ENCODE results near the gene FRMD4A.

Gene FRMD4A

DNA sequence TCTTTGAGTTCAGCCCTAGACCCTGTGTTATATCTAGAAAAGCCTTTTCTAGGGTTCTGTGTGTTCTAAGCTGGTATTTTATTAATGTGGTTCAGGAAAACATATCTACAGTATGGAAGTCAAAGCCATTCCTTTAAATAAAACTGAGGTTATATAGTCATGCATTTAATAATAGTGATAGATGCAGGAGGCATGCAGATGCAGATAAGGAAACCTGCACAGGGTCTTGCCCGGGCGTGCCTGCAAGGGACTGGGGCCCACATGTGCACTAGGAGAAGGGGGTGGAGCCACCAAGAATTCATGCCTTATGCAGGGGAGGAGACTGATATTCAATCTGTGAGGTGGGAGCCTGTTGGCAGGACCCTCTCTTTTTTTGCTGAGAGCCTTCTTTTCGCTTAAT, 572.4 kb downstream of the FRMD4A start:
- H3K4me3 Mint-ChIP-seq = no peak overlapping the region
- H3K4me1 Mint-ChIP-seq = peaks cover 5% of the 10 kb centered on the region
- H3K36me3 Mint-ChIP-seq = no peaks in the 10 kb centered on the region
- no peak overlapping the region for H3K27ac Mint-ChIP-seq
- ATAC-seq (ENCODE audit: low read depth) (no peak), DNase-seq (ENCODE audit: low spot score in 2 of 2) (no peak)
- no peaks in the 10 kb centered on the region for H3K27me3 Mint-ChIP-seq
- H3K9me3 Mint-ChIP-seq = no peaks in the 10 kb centered on the region

DNA sequence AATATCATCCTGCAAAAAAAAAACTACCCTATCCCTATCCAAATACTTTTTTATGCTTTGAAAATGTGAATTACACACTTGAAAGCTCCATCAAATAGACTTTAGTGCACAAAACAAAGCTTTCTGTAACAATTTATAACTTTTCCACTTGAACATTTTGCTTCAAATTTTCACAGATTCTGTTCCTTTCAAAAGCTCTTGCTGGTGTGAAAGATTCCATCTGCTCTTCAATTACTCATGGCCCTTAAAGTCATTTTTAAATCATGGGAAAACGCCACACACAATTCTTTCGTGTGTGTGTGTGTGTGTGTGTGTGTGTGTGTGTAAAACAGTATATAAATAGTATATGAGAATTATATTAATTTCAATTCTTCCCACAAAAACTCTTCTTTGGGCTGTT, 576.4 kb downstream of the FRMD4A start:
- no peaks in the 10 kb centered on the region for H3K36me3 Mint-ChIP-seq
- DNase-seq (ENCODE audit: low spot score in 2 of 2) (no peak), ATAC-seq (ENCODE audit: low read depth) (no peak)
- no peak overlapping the region for H3K27ac Mint-ChIP-seq
- H3K4me1 Mint-ChIP-seq = peaks cover 5% of the 10 kb centered on the region
- H3K27me3 Mint-ChIP-seq = no peaks in the 10 kb centered on the region
- no peak overlapping the region for H3K4me3 Mint-ChIP-seq
- no peaks in the 10 kb centered on the region for H3K9me3 Mint-ChIP-seq

DNA sequence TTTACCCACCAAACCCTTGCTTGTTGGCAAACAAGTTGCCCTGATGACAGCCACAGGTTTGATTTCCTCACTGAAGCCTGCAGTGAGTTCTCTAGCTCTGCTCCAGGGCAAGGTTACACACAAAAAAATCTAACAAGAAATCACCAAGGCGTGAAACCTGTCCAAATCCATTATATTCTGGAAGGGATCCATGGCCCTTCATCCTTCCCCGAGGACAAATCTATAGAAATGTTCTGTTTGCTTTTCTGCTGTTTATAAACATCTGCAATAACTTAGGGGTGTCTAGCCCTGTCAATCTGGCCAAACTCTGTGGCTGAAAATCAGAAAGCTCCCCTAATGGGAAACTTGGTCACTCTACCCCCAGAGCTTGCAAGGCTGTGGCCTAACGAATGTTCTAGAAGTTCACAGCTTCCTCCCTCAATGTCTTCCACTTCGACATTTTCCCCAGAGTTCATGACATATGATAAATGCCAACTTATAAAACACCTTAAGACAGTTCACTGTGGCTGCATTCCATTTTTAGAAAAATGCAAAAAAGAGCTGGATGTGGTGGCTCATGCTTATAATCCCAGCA, 579.4 kb downstream of the FRMD4A start:
- no peak for DNase-seq (ENCODE audit: low spot score in 2 of 2)
- Mint-ChIP-seq H3K27ac (no peak overlapping the region), H3K4me1 (no peaks in the 10 kb centered on the region), H3K9me3 (no peaks in the 10 kb centered on the region), H3K4me3 (no peak overlapping the region), H3K27me3 (peaks cover 3% of the 10 kb centered on the region), H3K36me3 (no peaks in the 10 kb centered on the region)
- ATAC-seq (ENCODE audit: low read depth) = no peak

DNA sequence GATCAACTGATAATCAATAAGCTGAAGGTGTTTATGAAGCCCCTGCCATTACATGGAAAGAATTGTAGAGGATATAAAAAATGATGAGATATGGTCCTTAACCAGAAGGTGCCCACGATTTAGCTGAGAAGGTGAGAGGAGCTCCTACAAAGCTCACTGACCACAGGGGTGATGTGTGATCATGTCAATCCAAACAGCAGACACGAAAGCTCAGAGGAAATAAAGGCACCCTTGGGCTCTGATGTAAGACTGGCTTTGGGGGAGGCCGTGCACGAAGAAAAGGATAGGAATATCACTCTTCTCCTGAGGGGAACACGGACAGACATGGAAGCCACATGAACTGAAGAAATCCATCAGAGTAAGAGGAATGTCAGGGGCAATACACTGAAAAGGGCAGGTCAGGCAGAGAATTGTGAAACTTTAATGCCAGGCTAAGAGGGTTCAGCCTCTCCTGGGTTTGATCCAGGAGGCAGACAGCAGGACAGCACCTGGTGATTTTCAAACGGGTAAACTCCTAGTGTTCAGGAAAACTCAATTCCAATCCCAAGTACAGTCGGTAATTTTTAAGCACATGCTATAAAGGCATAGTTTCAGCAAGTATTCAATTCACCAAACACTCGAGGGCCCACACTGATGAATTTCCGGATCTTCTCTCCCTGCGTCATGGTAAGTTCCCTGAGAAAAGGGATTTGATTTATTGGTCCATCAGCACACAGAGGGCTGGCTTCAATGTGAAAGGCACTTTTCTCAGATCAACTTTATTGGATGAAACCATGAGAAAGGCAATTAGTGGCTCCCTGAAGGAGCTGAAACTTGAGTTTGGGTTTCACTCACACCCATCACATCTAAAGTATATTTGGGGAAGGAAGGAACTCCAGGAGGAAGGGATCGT, 580.2 kb downstream of the FRMD4A start:
- ATAC-seq (ENCODE audit: low read depth) (no peak), DNase-seq (ENCODE audit: low spot score in 2 of 2) (no peak)
- no peak overlapping the region for H3K4me3 Mint-ChIP-seq
- H3K36me3 Mint-ChIP-seq = no peaks in the 10 kb centered on the region
- H3K27ac Mint-ChIP-seq = no peak overlapping the region
- no peaks in the 10 kb centered on the region for H3K4me1 Mint-ChIP-seq
- peaks cover 3% of the 10 kb centered on the region for H3K27me3 Mint-ChIP-seq
- H3K9me3 Mint-ChIP-seq = no peaks in the 10 kb centered on the region

DNA sequence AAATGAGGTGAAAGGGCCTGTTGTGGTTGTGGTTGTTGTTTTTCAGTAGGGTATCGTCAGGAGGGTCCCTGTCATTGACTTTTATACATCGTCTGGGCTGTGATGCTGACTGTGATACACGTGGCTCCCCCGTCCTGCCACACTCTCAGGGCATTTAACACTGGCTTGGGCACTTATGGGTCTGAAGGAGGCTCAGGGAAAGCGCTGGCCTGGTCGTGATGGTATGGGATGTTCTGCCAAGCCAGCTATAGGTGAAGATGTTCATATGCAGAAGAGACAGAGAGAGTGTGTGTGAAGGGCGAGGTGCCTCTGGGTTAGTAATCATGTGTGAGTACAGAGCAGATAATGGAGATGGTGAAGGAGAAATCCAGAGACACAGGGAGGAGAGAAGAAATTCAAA, 585.5 kb downstream of the FRMD4A start:
- no peaks in the 10 kb centered on the region for H3K4me1 Mint-ChIP-seq
- H3K27me3 Mint-ChIP-seq = peaks cover 12% of the 10 kb centered on the region
- no peak for DNase-seq (ENCODE audit: low spot score in 2 of 2)
- no peak for ATAC-seq (ENCODE audit: low read depth)
- H3K27ac Mint-ChIP-seq = no peak overlapping the region
- H3K4me3 Mint-ChIP-seq = no peak overlapping the region
- peaks cover 3% of the 10 kb centered on the region for H3K36me3 Mint-ChIP-seq
- no peaks in the 10 kb centered on the region for H3K9me3 Mint-ChIP-seq

DNA sequence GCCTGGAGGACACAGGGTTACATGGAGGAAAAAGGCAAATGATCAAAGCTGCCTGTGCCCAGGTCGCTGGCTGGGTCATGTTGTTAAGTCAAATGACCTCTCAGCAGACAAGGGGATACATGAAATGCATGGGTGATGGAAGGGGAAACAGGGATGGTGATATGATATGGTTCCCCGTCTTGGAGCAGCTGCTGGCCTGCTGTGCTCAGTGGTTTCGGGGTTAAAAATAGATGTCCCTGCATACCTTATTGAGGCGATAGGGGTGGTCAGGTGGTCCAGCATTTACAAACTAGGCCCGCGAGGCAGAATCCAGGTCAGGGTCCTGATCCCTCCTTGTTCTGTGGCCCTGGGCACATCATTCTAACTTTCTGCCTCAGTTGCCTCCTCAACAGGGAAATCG, 586.8 kb downstream of the FRMD4A start:
- DNase-seq (ENCODE audit: low spot score in 2 of 2) = no peak
- Mint-ChIP-seq H3K4me1 (no peaks in the 10 kb centered on the region), H3K9me3 (no peaks in the 10 kb centered on the region), H3K27me3 (peaks cover 12% of the 10 kb centered on the region), H3K36me3 (peaks cover 3% of the 10 kb centered on the region), H3K27ac (no peak overlapping the region), H3K4me3 (no peak overlapping the region)
- no peak for ATAC-seq (ENCODE audit: low read depth)

DNA sequence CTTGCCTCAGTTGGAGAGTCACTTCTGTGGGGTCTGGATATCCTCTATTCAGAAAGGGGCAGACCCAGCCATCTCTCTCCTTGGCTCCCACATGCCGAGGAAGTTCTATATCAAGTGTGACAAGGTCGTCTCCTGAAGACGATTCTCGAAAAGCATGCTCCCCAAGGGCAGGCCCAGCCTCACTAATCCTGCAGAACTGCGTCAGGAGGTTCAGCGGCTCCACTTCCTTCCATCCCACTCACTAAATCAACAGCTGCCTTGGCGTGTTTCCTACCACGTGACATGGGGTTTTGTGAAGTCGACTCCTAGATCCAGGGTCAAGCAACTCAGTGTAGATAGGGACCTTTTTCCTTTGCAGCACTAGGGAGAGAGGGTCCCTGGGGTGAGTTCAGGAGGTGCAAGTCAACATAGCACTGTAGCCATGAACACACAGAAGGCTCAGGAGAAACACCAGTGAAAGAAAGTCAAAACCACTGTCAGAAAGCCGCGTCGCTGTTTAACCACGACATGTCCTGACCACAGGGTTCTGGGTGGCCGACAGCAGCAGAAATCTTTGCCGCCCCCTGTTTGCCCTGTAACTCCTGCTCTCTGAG, 587.5 kb downstream of the FRMD4A start:
- Mint-ChIP-seq H3K27me3 (peaks cover 12% of the 10 kb centered on the region), H3K4me3 (no peak overlapping the region), H3K4me1 (no peaks in the 10 kb centered on the region), H3K36me3 (peaks cover 3% of the 10 kb centered on the region), H3K9me3 (no peaks in the 10 kb centered on the region), H3K27ac (no peak overlapping the region)
- DNase-seq (ENCODE audit: low spot score in 2 of 2) (no peak), ATAC-seq (ENCODE audit: low read depth) (no peak)

DNA sequence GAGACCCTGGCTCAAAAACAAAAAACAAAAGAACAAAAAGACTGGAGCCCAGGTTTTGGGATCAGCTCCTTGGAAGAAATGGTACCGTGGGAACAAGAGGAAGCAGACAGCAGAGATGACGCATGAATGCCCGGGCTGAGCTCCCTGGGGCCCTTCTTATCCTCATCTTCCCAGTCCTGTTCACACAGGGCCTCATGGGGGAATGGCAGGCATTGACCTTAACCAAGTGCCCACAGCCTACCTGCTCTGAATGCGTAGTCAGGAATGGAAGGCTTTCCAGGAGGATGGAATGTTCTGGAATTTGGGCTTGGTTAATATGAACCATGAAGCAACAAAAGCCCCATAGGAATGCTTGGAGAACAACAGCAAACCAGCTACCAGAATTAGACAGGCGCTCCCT, 589.3 kb downstream of the FRMD4A start:
- DNase-seq (ENCODE audit: low spot score in 2 of 2) (no peak), ATAC-seq (ENCODE audit: low read depth) (no peak)
- Mint-ChIP-seq H3K36me3 (peaks cover 3% of the 10 kb centered on the region), H3K9me3 (no peaks in the 10 kb centered on the region), H3K27me3 (peaks cover 11% of the 10 kb centered on the region), H3K4me3 (no peak overlapping the region), H3K4me1 (no peaks in the 10 kb centered on the region), H3K27ac (no peak overlapping the region)

DNA sequence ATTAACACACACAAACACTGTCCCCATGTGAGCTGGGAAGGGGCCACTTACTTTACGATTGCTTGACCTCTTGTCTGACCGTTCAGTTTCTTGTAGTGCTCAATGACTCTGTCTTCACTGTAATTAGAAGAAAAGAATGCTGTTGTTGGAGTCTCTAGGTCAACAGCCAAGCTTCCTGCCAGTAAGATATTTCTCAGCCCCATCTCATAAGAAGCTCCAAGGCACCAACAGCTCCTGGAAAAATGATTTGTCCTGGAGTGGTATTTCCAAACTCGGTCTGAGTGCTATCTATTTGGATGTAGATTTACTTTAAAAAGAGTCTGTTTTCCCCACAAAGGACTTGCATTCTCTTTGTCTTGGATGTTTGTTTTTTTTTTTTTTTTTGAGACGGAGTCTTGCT, 590.3 kb downstream of the FRMD4A start:
- Mint-ChIP-seq H3K27ac (no peak overlapping the region), H3K36me3 (peaks cover 3% of the 10 kb centered on the region), H3K9me3 (no peaks in the 10 kb centered on the region), H3K4me3 (no peak overlapping the region), H3K4me1 (no peaks in the 10 kb centered on the region), H3K27me3 (peaks cover 8% of the 10 kb centered on the region)
- ATAC-seq (ENCODE audit: low read depth) (no peak), DNase-seq (ENCODE audit: low spot score in 2 of 2) (no peak)

DNA sequence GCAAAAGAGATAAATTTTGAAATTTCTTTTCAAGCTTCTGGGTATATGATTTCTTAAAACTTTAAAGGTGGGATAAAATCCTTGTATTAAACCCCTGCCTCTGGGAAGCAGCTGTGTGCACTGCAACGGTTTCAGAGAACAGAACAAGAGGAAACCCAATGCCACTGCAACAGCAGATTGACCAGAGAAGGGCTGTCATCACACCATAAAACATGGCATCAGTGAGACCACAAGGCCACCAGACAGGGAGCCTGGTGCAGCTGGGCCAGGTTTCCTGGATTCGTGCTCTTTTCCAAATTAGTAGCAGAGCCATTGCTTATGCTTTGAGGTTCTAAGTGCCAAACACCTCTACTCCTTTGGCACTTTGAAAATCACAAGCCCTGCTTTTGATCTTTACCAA, 591.5 kb downstream of the FRMD4A start:
- Mint-ChIP-seq H3K4me3 (no peak overlapping the region), H3K4me1 (no peaks in the 10 kb centered on the region), H3K27ac (no peak overlapping the region), H3K9me3 (no peaks in the 10 kb centered on the region), H3K27me3 (peaks cover 5% of the 10 kb centered on the region), H3K36me3 (no peaks in the 10 kb centered on the region)
- ATAC-seq (ENCODE audit: low read depth) (no peak), DNase-seq (ENCODE audit: low spot score in 2 of 2) (no peak)

DNA sequence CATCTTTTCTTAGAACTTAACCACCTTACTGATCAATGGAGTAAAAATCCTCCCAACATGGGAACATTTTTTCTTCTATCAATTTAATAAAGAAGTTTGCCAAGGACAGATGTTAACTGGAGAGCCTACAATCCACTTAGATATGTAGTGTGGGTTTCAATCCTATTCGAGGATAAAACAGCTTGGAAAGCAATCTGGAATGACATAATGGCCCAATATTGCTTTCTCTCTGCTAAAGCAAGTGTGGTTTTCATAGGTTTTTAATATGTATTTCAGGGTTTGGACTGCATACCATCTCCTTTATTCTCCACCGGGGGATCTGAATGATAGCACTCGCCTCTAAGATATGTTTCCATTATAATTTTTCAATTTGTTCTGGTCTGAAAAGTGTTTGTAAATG, 594.2 kb downstream of the FRMD4A start:
- Mint-ChIP-seq H3K4me1 (no peaks in the 10 kb centered on the region), H3K27ac (no peak overlapping the region), H3K4me3 (no peak overlapping the region), H3K27me3 (peaks cover 2% of the 10 kb centered on the region), H3K36me3 (no peaks in the 10 kb centered on the region), H3K9me3 (no peaks in the 10 kb centered on the region)
- DNase-seq (ENCODE audit: low spot score in 2 of 2) (no peak), ATAC-seq (ENCODE audit: low read depth) (no peak)

DNA sequence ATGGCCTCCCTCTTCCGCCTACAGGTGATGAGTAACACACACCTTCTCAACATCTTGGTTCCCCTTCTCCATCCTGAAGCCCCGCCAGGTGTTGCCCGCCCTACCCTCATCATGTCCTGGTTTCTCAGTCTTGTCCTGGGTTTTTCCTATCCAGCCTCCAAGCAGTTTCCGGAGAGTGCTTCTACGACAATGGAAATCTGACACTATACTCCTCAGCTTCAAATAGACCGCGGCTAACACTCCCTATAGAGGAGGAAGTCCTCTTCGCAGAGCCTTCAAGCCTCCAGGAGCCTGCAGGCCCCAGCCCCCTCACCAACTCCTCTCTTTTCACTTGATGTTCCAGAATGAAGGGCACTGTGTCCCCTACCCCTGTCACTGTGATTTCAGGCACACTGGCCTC, 596.6 kb downstream of the FRMD4A start:
- Mint-ChIP-seq H3K9me3 (no peaks in the 10 kb centered on the region), H3K36me3 (no peaks in the 10 kb centered on the region), H3K4me3 (no peak overlapping the region), H3K4me1 (no peaks in the 10 kb centered on the region), H3K27me3 (peaks cover 2% of the 10 kb centered on the region), H3K27ac (no peak overlapping the region)
- DNase-seq (ENCODE audit: low spot score in 2 of 2) (no peak), ATAC-seq (ENCODE audit: low read depth) (no peak)

DNA sequence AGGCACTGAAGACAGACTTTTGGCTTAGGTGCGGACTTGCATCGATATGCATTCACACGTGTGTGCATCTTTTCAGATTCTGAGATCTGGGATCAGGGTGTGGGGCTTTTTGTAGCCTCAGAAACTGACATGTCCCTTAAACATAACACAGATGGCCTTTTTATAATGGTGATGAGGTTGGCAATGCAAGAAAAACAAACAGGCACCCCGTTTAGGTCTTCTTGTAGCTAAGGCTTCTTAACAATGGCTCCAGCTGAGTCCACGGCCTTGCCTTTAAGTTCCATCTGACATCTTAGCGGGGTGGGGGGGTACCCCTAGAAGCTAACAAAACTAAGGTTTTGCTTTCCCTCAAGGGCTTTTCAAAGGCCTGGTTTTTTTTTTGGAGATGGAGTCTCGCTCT, 597.7 kb downstream of the FRMD4A start:
- Mint-ChIP-seq H3K27me3 (peaks cover 2% of the 10 kb centered on the region), H3K9me3 (no peaks in the 10 kb centered on the region), H3K36me3 (no peaks in the 10 kb centered on the region), H3K4me1 (no peaks in the 10 kb centered on the region), H3K27ac (no peak overlapping the region), H3K4me3 (no peak overlapping the region)
- no peak for ATAC-seq (ENCODE audit: low read depth)
- no peak for DNase-seq (ENCODE audit: low spot score in 2 of 2)

DNA sequence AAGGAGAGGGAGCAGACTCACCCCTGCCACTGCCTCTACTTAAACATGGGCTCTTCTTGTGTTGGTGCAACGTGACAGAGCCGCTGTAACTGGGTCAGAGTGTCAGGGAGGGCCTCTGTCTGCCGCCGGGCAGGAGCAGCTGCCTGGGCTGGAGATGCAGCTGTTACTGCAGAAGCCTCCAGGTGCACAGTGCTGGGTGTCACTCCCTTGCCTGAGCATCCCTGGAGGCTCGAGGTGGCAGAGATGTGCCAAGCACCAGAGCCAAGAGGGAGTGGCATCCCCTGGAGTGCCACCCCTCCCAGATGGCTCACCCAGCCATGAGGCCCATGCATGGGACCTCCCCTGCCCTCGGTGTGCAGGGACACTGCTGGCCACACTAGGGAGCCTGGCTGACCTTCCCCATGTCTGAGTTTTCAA, 598.3 kb downstream of the FRMD4A start:
- ATAC-seq (ENCODE audit: low read depth) (no peak), DNase-seq (ENCODE audit: low spot score in 2 of 2) (no peak)
- no peak overlapping the region for H3K27ac Mint-ChIP-seq
- H3K9me3 Mint-ChIP-seq = no peaks in the 10 kb centered on the region
- H3K36me3 Mint-ChIP-seq = no peaks in the 10 kb centered on the region
- no peaks in the 10 kb centered on the region for H3K4me1 Mint-ChIP-seq
- H3K27me3 Mint-ChIP-seq = peaks cover 2% of the 10 kb centered on the region
- H3K4me3 Mint-ChIP-seq = no peak overlapping the region

Data from memory B cell (primary cell).